Measurements from ENCODE around the gene PALLD.

GRCh38 chr4:168881781-168882420 lies 385.0 kb downstream of the PALLD start:
- TF ChIP-seq CTCF (IDR thresholded peaks at IDR 0.05) = no peak
- TF ChIP-seq POLR2A (IDR thresholded peaks at IDR 0.05) = no peak

Data from esophagus squamous epithelium (tissue), 4 donors.